PC-9 (cell line): Measurements from ENCODE around the gene MSI2. TPM values are rescaled to one million over a fixed set of nuclear protein-coding genes. Genes with fewer than 3 reads are reported as not detected.

Experiments used
- BruUV-seq: library from RNA; stranded (reverse); fragments of 400-500 nt; replicated peaks from 2 replicates; lab custom pipeline; 2021; lab: Mats Ljungman, UMichigan
- CTCF ChIA-PET: fragments of 300-600 bp; sonication (Branson Sonifier 250); formaldehyde crosslinking; loops from one replicate; lab custom pipeline; 2022; ENCODE audit warnings: antibody characterized with exemption; lab: Charles Lee
- POLR2A ChIA-PET: fragments of 300-600 bp; sonication (Branson Sonifier 250); formaldehyde crosslinking; loops from one replicate; lab custom pipeline; 2022; ENCODE audit warnings: antibody characterized with exemption; ENCODE audit not compliant: unreplicated experiment; lab: Charles Lee
- DNase-seq, 2 experiments: peaks; one replicate each; pipeline versions ENCODE4 v3.0.0 to v3.0.0-alpha.2; 2015 to 2022; ENCODE audit warnings: mixed read lengths in 1 of 2
- H2AFZ ChIP-seq: fragments of 200-600 bp; sonication (generic); 2 replicates; pipeline ENCODE4 v1.8.1; 2017; ENCODE audit warnings: antibody characterized with exemption
- H3F3A ChIP-seq: fragments of 200-600 bp; sonication (generic); 2 replicates; pipeline ENCODE4 v1.8.1; 2017; ENCODE audit warnings: antibody characterized with exemption, mild to moderate bottlenecking, low read depth; ENCODE audit not compliant: insufficient read depth
- H3K27ac ChIP-seq: fragments of 200-600 bp; sonication (generic); 2 replicates; pipeline ENCODE4 v1.6.1; 2016; ENCODE audit warnings: mixed run types
- H3K27me3 ChIP-seq: fragments of 200-600 bp; sonication (generic); 2 replicates; pipeline ENCODE4 v1.6.1; 2016; ENCODE audit warnings: low read depth, mixed run types; ENCODE audit not compliant: insufficient read depth
- H3K36me3 ChIP-seq: fragments of 200-600 bp; sonication (generic); 2 replicates; pipeline ENCODE4 v1.6.1; 2016; ENCODE audit warnings: low read depth, mixed run types
- H3K4me1 ChIP-seq: fragments of 200-600 bp; sonication (generic); replicated peaks from 2 replicates; pipeline ENCODE4 v1.6.1; 2016; ENCODE audit warnings: mixed run types; ENCODE audit not compliant: insufficient read depth
- H3K4me2 ChIP-seq: fragments of 200-600 bp; sonication (generic); 2 replicates; pipeline ENCODE4 v1.6.1; 2017; ENCODE audit warnings: mixed run types
- H3K4me3 ChIP-seq: fragments of 200-600 bp; sonication (generic); 2 replicates; pipeline ENCODE4 v1.6.1; 2016; ENCODE audit warnings: mixed run types
- H3K79me2 ChIP-seq: fragments of 200-600 bp; sonication (generic); 2 replicates; pipeline ENCODE4 v1.6.1; 2017; ENCODE audit warnings: low read depth, mixed run types
- H3K9me2 ChIP-seq: fragments of 200-600 bp; sonication (generic); 2 replicates; pipeline ENCODE4 v1.8.1; 2017; ENCODE audit warnings: mild to moderate bottlenecking; ENCODE audit not compliant: insufficient read depth
- H3K9me3 ChIP-seq: fragments of 200-600 bp; sonication (generic); 2 replicates; pipeline ENCODE4 v1.8.1; 2016; ENCODE audit warnings: low read depth; ENCODE audit not compliant: insufficient read depth
- H4K20me1 ChIP-seq: fragments of 200-600 bp; sonication (generic); 2 replicates; pipeline ENCODE4 v1.8.1; 2017; ENCODE audit not compliant: insufficient read depth
- CTCF ChIP-seq: fragments of 200-600 bp; sonication (generic); conservative IDR thresholded peaks from 2 replicates; pipeline ENCODE4 v1.6.1; 2017; ENCODE audit warnings: mixed run types, antibody characterized with exemption, mild to moderate bottlenecking, moderate library complexity
- EZH2 ChIP-seq: fragments of 200-600 bp; sonication (generic); IDR thresholded peaks from 2 replicates; pipeline ENCODE4 v1.8.0; 2017; ENCODE audit warnings: antibody characterized with exemption, low read depth
- intact Hi-C: fragments of 100-400 bp; cut with micrococcal nuclease; formaldehyde crosslinking; loops from one replicate; pipeline ENCODE4 v1.10.0; 2022; ENCODE audit not compliant: unreplicated experiment
- total RNA-seq: library from RNA; stranded (reverse); gene quantifications from 2 replicates; pipeline ENCODE4 v1.2.3, GENCODE V29; 2021

Gene MSI2
- total RNA-seq, 1 experiment from 2014 or later, result 15.7 TPM

- Histone ChIP-seq H3K79me2 (no peaks in the 10 kb centered on the region), H3F3A (no peaks in the 10 kb centered on the region), H3K4me3 (no peak overlapping the region), H4K20me1 (peaks cover 4% of the 10 kb centered on the region; the same call in 1 of the 2 replicates), H3K36me3 (no peaks in the 10 kb centered on the region), H2AFZ (no peak overlapping the region), H3K4me1 (no peaks in the 10 kb centered on the region), H3K27me3 (peaks cover 29% of the 10 kb centered on the region), H3K9me2 (no peaks in the 10 kb centered on the region), H3K27ac (no peak overlapping the region), H3K9me3 (no peaks in the 10 kb centered on the region), H3K4me2 (no peak overlapping the region)
- no TSS peak for BruUV-seq
- ChIA-PET POLR2A (no interaction called here), CTCF (interaction anchor here (0.6 kb wide), 1 partner anchor 125 kb away, joined by 3 read pairs; no protein-coding TSS in a partner anchor)
- no peak for DNase-seq
- intact Hi-C loops, result no loop called here
- TF ChIP-seq CTCF (no peak), EZH2 (no peak)
Measured at GRCh38 chr17:57553526-57553925, 297.2 kb downstream of the MSI2 start.

DNA sequence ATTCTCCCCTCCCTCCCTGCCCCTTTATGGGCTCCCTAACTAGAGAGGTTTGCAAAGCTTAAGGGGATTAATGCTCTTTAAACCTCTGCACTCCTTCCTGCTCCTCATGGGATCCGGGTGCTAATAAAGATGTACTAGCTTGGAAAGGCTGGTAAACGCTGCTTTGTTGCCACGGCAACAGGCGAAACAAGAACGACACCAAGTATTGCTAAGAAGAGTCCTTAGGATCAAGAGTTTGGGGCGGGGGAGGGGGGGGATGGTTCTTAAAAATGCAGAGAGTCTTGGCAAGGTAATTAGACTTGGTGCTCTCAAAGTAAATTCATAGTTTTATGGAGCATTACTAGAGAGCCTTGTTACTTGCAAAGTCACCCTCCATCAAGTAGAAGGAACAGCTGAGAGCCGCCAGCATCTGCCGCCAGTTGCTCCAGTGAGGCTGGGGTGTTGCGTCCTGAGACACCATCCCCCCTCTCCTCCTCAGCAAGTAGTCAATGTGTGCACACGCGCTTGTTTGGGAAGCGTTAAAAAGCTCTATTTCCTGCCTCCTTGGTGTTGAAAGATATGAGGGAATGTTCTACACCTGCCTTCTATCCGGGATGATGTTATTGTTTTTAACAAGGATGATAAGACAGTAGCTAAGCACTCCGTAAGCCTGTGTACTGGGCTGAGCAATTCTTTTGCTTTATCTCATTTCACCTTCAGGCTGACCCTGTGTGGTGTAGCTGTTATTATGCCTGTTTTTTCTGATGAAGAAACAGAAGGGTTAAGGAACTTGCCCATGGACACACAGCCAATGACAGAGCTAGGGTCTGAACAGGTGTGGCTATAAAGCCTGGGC lies 297.9 kb downstream of the MSI2 start:
- H3K79me2 ChIP-seq, result no peaks in the 10 kb centered on the region
- peaks cover 30% of the 10 kb centered on the region for H3K27me3 ChIP-seq
- TF ChIP-seq EZH2 (no peak), CTCF (no peak)
- no peak overlapping the region for H3K4me3 ChIP-seq
- POLR2A ChIA-PET, result interaction anchor here (0.6 kb wide), 1 partner anchor 918 kb away, joined by 3 read pairs; no protein-coding TSS in a partner anchor
- no peak overlapping the region for H3K4me2 ChIP-seq
- no peaks in the 10 kb centered on the region for H3K36me3 ChIP-seq
- no peaks in the 10 kb centered on the region for H3F3A ChIP-seq
- DNase-seq, result peak in 1 of 2 experiments; percentile 12
- no peaks in the 10 kb centered on the region for H3K9me2 ChIP-seq
- peaks cover 4% of the 10 kb centered on the region; the same call in 1 of the 2 replicates for H4K20me1 ChIP-seq
- intact Hi-C loops, result no loop called here
- no peak overlapping the region for H2AFZ ChIP-seq
- no peaks in the 10 kb centered on the region for H3K9me3 ChIP-seq
- BruUV-seq, result no TSS peak
- H3K4me1 ChIP-seq, result no peaks in the 10 kb centered on the region
- CTCF ChIA-PET, result interaction anchor here (0.6 kb wide), 1 partner anchor 125 kb away, joined by 3 read pairs; no protein-coding TSS in a partner anchor
- no peak overlapping the region for H3K27ac ChIP-seq

DNA sequence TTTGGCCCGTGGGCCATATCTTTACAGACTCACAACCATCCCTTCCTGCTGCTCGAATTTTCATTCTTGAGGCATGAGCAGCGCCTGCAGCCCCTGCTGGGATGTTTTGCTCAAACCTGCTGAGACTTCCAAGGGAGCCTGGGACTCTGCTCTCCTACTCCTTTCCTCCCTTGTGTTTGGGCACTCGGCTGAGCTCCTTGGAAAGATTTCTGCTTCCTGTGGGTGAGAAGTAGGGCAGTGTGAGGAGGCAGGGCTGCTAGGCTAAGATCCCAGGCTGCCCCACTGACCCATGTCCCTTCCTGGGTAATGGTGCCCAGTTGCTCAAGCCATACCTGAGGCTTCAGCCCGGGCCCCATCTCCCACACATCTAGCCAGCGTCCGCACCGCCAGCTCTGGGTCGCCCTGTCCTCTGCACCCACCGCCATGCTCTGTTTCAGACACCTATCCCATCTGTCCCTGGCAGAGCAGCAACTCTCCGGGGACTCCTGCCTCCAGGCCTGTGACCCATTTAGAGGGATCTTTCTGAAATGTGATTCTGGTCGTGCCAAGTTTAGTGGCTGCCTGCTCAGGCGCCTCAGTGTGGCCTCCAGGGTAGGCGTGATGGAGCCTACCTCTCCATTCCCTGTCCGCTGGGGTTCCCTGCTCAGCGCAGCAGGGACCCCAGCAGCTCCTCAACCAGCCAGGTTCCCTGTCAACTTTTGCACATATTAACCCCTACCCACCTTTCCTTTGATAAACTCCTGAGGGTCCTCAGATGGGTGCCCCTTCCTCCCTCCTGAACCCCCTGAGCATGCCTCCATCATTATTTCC lies 298.7 kb downstream of the MSI2 start:
- CTCF ChIA-PET, result no interaction called here
- Histone ChIP-seq H3K36me3 (no peaks in the 10 kb centered on the region), H3K27ac (no peak overlapping the region), H3K27me3 (peaks cover 30% of the 10 kb centered on the region), H3K4me3 (no peak overlapping the region), H3K9me2 (no peaks in the 10 kb centered on the region), H3K9me3 (no peaks in the 10 kb centered on the region), H2AFZ (no peak overlapping the region), H4K20me1 (peaks cover 4% of the 10 kb centered on the region; the same call in 1 of the 2 replicates), H3F3A (no peaks in the 10 kb centered on the region), H3K4me2 (no peak overlapping the region), H3K4me1 (no peaks in the 10 kb centered on the region), H3K79me2 (no peaks in the 10 kb centered on the region)
- intact Hi-C loops, result no loop called here
- DNase-seq, result no peak
- TF ChIP-seq CTCF, result no peak
- TF ChIP-seq EZH2, result no peak
- POLR2A ChIA-PET, result no interaction called here
- no TSS peak for BruUV-seq
